Keratinocyte (primary cell): ENCODE results near the gene GTF2H3.

Source experiments
- EZH2 ChIP-seq: IDR thresholded peaks from one replicate; pipeline ENCODE4 v1.6.1; 2012; ENCODE audit warnings: inconsistent platforms, mild to moderate bottlenecking, low read length, moderate library complexity
- TF ChIP-seq, protein P1 (sequence below), 3 experiments: IDR thresholded peaks in 1 of 3; conservative IDR thresholded peaks in 1 of 3; optimal IDR thresholded peaks in 1 of 3; 2 replicates in 2 of 3; 3 replicates in 1 of 3; pipeline versions ENCODE3 to v1.5.1; 2011; ENCODE audit warnings: low read length in 3 of 3, mild to moderate bottlenecking in 3 of 3, moderate library complexity in 2 of 3, control low read depth in 1 of 3, inconsistent platforms in 1 of 3; ENCODE audit not compliant: insufficient read depth in 2 of 3; ENCODE audit errors: extremely low read depth in 1 of 3

DNA sequence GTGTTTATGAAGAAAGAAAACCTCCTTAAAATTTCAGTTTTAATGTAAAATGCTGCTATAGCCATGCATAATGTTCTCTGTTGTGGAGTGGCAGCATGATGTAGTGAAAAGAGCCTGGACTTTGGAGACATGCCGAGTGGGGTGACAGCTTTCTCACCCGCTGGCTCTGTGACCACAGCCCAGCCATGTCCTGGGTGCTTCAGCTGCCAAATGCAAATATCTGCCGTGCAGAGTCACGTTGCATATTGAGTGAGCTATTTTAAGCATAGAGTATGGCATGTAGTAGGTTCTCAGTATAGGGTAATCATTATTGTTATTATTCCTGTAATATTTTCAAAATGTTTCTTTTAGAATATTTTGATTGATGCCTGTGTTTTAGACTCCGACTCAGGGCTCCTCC, 21.8 kb downstream of the GTF2H3 start:
- TF ChIP-seq, protein P1, sequence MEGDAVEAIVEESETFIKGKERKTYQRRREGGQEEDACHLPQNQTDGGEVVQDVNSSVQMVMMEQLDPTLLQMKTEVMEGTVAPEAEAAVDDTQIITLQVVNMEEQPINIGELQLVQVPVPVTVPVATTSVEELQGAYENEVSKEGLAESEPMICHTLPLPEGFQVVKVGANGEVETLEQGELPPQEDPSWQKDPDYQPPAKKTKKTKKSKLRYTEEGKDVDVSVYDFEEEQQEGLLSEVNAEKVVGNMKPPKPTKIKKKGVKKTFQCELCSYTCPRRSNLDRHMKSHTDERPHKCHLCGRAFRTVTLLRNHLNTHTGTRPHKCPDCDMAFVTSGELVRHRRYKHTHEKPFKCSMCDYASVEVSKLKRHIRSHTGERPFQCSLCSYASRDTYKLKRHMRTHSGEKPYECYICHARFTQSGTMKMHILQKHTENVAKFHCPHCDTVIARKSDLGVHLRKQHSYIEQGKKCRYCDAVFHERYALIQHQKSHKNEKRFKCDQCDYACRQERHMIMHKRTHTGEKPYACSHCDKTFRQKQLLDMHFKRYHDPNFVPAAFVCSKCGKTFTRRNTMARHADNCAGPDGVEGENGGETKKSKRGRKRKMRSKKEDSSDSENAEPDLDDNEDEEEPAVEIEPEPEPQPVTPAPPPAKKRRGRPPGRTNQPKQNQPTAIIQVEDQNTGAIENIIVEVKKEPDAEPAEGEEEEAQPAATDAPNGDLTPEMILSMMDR (optimal IDR thresholded peaks at IDR 0.05 in 1 of 3, IDR thresholded peaks at IDR 0.05 in 1 of 3, conservative IDR thresholded peaks at IDR 0.05 in 1 of 3; ENCODE audit: extremely low read depth in 1 of 3, insufficient read depth in 2 of 3, low read length in 3 of 3): no peak
- TF ChIP-seq EZH2: no peak
